GM12874 (cell line): ENCODE measurements around the gene PCTP.

Source experiments
- CTCF ChIP-seq: IDR thresholded peaks from 2 replicates; pipeline ENCODE4 v1.5.1; 2011; ENCODE audit warnings: low read depth, mild to moderate bottlenecking, control low read depth, low read length, moderate library complexity; ENCODE audit not compliant: insufficient read depth

PCTP gene

DNA sequence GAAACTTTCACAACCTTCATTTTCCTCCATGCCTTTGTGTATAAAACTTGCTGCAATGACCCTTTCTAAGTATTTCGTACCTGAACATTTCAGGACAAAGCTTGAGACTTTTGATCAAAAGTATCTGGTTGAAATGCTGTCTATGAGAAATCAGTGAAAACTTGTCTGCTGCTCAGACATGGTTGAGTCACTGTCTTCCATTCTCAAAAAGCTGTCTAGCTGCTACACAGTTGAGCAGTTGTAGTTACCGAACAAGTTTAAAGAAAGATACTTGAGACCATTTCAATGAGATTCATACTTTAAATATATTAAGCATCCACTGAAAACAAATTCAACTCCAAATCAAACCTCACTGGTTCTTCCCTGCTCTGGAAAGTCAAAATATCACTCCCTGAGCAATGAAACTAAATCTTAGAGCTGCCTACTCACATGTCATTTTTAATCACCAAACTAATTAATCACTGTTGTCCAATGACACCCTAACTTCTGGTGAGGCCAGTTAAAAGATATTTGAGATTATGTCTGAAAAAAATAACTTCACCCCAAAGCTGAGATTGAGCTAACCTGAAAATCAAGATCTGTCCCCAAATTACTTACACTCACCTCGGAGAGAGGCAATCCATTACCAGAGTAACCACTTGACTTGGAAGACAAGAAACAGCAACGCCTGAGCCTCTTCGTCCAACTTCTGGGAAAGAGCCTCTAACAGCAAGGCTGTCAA lies 28.7 kb upstream of the PCTP start:
- no peak for TF ChIP-seq CTCF

DNA sequence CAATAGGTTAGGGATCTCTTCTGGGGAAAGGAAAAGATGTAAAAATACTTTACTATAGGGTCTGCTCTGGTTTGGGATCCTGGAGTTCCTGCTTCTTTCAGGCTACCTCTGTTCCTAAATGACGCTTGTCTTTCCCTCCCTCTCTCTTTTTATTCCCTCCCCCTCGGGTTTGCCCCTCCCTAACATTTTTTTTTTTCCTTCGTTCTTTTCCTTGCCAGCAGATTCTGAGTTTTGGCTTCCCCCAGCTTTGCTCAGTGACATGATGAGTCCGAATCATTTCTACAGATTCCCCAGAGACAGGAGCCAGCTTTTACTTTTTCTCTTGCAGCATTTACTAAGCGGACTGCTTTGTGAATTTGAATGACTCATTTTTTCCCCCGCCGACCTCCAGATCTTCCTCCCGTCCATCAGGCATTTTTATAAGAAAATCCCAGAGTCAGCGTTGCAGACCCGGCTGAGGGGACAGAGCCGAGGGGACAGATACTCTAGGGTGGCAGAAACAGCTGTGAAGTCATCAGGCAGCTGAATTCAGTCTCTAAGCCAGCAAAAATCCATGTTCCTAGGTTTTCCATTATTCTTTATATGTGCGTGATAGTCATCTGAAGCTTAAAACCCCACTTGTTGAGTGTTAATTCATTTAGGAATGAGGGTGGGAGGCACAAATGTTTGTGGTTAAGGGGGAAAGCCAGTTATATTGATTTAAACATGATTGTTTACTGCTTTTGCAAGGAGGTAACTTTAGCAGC lies 27.9 kb upstream of the PCTP start, which contains the start of gene TMEM100:
TMEM100 (minus strand) TSS at position 123 of the 746 bp plus-strand sequence. CDS start 1,794 bp downstream, outside the sequence.
- no peak for TF ChIP-seq CTCF

DNA sequence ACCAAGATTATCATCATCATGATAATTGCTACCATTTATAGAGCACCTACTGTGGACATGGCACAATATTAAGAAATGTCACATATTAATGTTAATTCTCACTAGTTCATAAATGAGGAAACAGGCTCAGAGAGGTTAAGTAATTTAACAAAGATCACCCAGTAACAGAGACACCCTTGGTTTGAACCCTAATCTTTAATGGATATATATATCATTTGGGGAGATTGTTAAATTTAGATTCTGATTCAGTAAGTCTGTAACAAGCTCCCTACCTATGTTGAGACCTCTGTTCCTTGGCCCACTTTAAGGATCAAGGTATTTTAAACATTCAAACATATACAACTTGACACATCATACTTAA lies 27.4 kb upstream of the PCTP start:
- TF ChIP-seq CTCF = no peak

- no peak for TF ChIP-seq CTCF
Observed at GRCh38 chr17:55726440-55726839, 24.4 kb upstream of the PCTP start.

- no peak for TF ChIP-seq CTCF
Observed at GRCh38 chr17:55727275-55727674, 23.6 kb upstream of the PCTP start.

DNA sequence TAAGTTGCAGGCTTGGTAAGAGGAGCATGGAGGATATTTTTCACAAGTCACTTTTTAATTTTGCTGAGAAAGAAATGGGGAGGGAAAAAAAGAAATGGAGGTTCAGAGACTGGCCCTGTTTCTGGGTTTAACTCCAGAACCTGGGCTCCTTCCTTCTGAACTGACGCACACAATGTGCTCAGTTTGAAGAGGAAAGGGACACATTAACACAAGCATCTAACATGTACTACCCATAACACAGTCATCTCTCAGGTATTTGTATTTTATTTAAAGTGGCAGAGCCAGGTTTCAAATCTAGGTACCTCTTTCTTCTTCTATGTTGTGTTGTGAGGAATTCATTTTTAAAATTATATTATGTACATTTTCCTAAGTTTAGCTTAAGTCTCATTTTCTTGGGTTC lies 22.9 kb upstream of the PCTP start:
- TF ChIP-seq CTCF = no peak

GRCh38 chr17:55728361-55728760 lies 22.5 kb upstream of the PCTP start:
- no peak for TF ChIP-seq CTCF
